ENCODE data around the gene LPIN1. TPM values are rescaled to one million over a fixed set of nuclear protein-coding genes. Genes with fewer than 3 reads are reported as not detected.

LPIN1 gene
- total RNA-seq, 1 experiment from 2014 or later: 38.5 TPM

GRCh38 chr2:11720752-11721151 is 25.7 kb upstream of the LPIN1 start:
- no TSS peak for BruUV-seq (replicated peaks)
- CTCF ChIA-PET: no interaction called here
- no peak for TF ChIP-seq EZH2 (IDR thresholded peaks at IDR 0.05; ENCODE audit: borderline replicate concordance, low read depth, low read length, poor library complexity, severe bottlenecking)
- no peak for TF ChIP-seq CTCF (conservative IDR thresholded peaks at IDR 0.05; ENCODE audit: low read depth, low read length)
- H3K27ac ChIP-seq (ENCODE audit: low read depth, low read length, poor library complexity, severe bottlenecking): no peak overlapping the region
- intact Hi-C loops (cut with micrococcal nuclease; ENCODE audit: unreplicated experiment): no loop called here
- POLR2A ChIA-PET (ENCODE audit: low non-redundant PET): no interaction called here
- no peaks in the 10 kb centered on the region for H3K36me3 ChIP-seq (ENCODE audit: insufficient read depth, low read length, poor library complexity, severe bottlenecking)
- DNase-seq (ENCODE audit: low spot score): no peak
- H3K4me1 ChIP-seq (ENCODE audit: insufficient read depth, low read length, poor library complexity, severe bottlenecking): no peaks in the 10 kb centered on the region
- H3K27me3 ChIP-seq (replicated peaks; ENCODE audit: insufficient read depth, low read depth, low read length, poor library complexity): peaks cover 4% of the 10 kb centered on the region
- H3K9me3 ChIP-seq (ENCODE audit: low read depth, low read length, poor library complexity, severe bottlenecking): no peaks in the 10 kb centered on the region
- no peak overlapping the region for H3K4me3 ChIP-seq (ENCODE audit: low read depth, low read length, poor library complexity, severe bottlenecking)

- peaks cover 4% of the 10 kb centered on the region for H3K27me3 ChIP-seq (replicated peaks; ENCODE audit: insufficient read depth, low read depth, low read length, poor library complexity)
- ChIA-PET POLR2A (ENCODE audit: low non-redundant PET) (no interaction called here), CTCF (interaction anchor here (0.6 to 0.7 kb wide), 2 partner anchors 42 to 141 kb away, joined by 3 to 6 read pairs; no protein-coding TSS in a partner anchor)
- no peak for DNase-seq (ENCODE audit: low spot score)
- TF ChIP-seq EZH2 (IDR thresholded peaks at IDR 0.05; ENCODE audit: borderline replicate concordance, low read depth, low read length, poor library complexity, severe bottlenecking) (no peak), CTCF (conservative IDR thresholded peaks at IDR 0.05; ENCODE audit: low read depth, low read length) (no peak)
- H3K36me3 ChIP-seq (ENCODE audit: insufficient read depth, low read length, poor library complexity, severe bottlenecking): no peaks in the 10 kb centered on the region
- H3K4me1 ChIP-seq (ENCODE audit: insufficient read depth, low read length, poor library complexity, severe bottlenecking): no peaks in the 10 kb centered on the region
- BruUV-seq (replicated peaks): no TSS peak
- H3K4me3 ChIP-seq (ENCODE audit: low read depth, low read length, poor library complexity, severe bottlenecking): no peak overlapping the region
- intact Hi-C loops (cut with micrococcal nuclease; ENCODE audit: unreplicated experiment): no loop called here
- no peak overlapping the region for H3K27ac ChIP-seq (ENCODE audit: low read depth, low read length, poor library complexity, severe bottlenecking)
- no peaks in the 10 kb centered on the region for H3K9me3 ChIP-seq (ENCODE audit: low read depth, low read length, poor library complexity, severe bottlenecking)
Observed at GRCh38 chr2:11722292-11723060, 24.0 kb upstream of the LPIN1 start.

- CTCF ChIA-PET: interaction anchor here (0.7 kb wide), 1 partner anchor 42 kb away, joined by 3 read pairs; no protein-coding TSS in a partner anchor
- POLR2A ChIA-PET (ENCODE audit: low non-redundant PET): no interaction called here
- no peak overlapping the region for H3K27ac ChIP-seq (ENCODE audit: low read depth, low read length, poor library complexity, severe bottlenecking)
- TF ChIP-seq EZH2 (IDR thresholded peaks at IDR 0.05; ENCODE audit: borderline replicate concordance, low read depth, low read length, poor library complexity, severe bottlenecking) (no peak), CTCF (conservative IDR thresholded peaks at IDR 0.05; ENCODE audit: low read depth, low read length) (no peak)
- peaks cover 4% of the 10 kb centered on the region for H3K27me3 ChIP-seq (replicated peaks; ENCODE audit: insufficient read depth, low read depth, low read length, poor library complexity)
- no peak for DNase-seq (ENCODE audit: low spot score)
- BruUV-seq (replicated peaks): no TSS peak
- no peaks in the 10 kb centered on the region for H3K4me1 ChIP-seq (ENCODE audit: insufficient read depth, low read length, poor library complexity, severe bottlenecking)
- no peak overlapping the region for H3K4me3 ChIP-seq (ENCODE audit: low read depth, low read length, poor library complexity, severe bottlenecking)
- no peaks in the 10 kb centered on the region for H3K36me3 ChIP-seq (ENCODE audit: insufficient read depth, low read length, poor library complexity, severe bottlenecking)
- intact Hi-C loops (cut with micrococcal nuclease; ENCODE audit: unreplicated experiment): no loop called here
- no peaks in the 10 kb centered on the region for H3K9me3 ChIP-seq (ENCODE audit: low read depth, low read length, poor library complexity, severe bottlenecking)
Observed at GRCh38 chr2:11723061-11723371, 23.4 kb upstream of the LPIN1 start.
